NOMO-1 (cell line): ENCODE measurements around the gene PCDHGB1.
"Not testable (repeated sequence)": the region's sequence is repeated elsewhere in the genome, so short reads cannot be mapped to it uniquely, and the experiment has no call there.

ENCODE experiments used
- DNase-seq, 2 experiments: peaks; one replicate each; lab custom pipeline; 2025; ENCODE audit not compliant: unreplicated experiment in 2 of 2; lab: John Stamatoyannopoulos, UW

The PCDHGB1 gene

DNA sequence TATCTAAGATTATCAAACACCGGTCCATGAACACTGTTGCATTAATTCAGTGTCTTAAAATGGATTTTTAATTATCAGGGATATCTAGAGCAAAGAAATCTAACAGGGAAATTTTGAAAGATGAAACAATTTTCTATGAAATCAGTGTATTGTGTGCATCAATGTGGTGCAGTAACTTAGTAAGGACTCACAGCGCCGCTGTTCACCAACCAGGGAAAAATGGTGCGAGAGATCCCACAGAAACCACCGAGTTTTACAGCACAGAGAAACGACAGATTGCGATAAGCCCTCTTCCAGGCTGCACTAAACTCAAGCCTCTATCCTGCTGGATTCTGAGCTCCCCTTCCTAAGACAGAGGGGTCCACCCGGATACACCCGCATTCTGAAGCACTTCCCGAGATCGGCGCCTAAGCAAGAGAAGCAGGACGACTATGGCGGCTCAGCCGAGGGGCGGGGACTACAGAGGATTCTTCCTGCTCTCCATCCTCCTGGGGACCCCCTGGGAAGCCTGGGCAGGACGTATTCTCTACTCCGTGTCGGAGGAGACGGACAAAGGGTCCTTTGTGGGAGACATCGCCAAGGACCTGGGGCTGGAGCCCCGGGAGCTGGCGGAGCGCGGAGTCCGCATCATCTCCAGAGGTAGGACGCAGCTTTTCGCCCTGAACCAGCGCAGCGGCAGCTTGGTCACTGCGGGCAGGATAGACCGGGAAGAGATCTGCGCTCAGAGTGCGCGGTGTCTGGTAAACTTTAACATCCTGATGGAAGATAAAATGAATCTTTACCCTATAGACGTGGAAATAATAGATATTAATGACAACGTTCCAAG lies 32.8 kb downstream of the PCDHGB1 start, which contains the start of gene PCDHGA7:
TSS of gene PCDHGA7 (plus strand) at position 274 of the 826 bp plus-strand sequence. CDS start at position 432, 158 bp downstream.
- no peak for DNase-seq

DNA sequence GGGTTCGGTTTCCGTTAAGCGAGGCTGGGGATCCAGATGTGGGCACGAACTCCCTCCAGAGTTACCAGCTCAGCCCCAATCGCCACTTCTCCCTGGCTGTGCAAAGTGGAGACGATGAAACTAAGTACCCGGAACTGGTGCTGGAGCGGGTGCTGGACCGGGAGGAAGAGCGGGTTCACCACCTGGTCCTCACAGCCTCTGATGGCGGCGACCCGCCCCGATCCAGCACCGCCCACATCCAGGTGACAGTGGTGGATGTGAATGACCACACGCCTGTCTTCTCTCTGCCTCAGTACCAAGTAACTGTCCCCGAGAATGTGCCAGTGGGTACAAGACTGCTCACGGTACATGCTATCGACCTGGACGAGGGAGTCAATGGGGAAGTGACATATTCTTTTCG lies 33.4 kb downstream of the PCDHGB1 start:
- DNase-seq = no peak

DNA sequence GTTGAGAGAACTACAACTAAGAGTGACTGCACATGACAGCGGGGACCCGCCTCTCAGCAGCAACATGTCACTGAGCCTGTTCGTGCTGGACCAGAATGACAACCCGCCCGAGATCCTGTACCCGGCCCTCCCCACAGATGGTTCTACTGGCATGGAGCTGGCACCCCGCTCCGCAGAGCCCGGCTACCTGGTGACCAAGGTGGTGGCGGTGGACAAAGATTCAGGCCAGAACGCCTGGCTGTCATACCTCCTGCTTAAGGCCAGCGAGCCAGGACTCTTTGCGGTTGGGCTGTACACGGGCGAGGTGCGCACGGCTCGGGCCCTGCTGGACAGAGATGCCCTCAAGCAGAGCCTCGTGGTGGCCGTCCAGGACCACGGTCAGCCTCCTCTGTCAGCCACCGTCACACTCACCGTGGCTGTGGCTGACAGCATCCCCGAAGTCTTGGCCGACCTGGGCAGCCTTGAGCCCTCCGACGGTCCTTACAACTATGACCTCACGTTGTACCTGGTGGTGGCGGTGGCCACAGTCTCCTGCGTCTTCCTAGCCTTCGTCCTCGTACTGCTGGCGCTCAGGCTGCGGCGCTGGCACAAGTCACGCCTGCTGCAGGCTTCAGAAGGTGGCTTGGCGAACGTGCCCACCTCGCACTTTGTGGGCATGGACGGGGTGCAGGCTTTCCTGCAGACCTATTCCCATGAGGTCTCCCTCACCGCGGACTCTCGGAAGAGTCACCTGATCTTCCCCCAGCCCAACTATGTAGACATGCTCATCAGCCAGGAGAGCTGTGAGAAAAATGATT lies 34.8 kb downstream of the PCDHGB1 start:
- DNase-seq = no peak

DNA sequence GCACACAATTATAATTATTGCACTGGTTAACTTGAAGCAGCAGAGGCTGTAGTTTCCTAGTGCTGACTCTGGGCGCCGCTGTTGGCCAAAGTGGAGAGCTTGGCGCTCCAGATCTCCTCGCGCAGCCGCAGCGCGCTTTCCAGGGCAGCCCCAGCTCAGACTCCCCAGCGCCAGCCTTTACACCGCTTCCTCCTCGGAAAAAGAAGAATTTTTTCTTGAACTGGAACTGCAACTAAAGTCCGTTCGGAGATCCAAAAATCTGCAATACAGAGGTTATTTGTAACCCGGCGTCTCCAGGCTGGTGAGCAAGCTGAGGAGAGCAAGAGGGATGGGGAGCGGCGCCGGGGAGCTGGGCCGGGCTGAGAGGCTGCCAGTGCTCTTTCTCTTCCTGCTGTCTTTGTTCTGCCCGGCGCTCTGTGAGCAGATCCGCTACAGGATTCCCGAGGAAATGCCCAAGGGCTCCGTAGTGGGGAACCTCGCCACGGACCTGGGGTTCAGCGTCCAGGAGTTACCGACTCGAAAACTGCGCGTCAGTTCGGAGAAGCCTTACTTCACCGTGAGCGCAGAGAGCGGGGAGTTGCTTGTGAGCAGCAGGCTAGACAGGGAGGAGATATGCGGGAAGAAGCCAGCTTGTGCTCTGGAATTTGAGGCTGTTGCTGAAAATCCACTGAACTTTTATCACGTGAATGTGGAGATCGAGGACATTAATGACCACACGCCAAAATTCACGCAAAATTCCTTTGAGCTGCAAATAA lies 37.8 kb downstream of the PCDHGB1 start, which contains the start of gene PCDHGB4:
TSS of gene PCDHGB4 (plus strand) at position 142 of the 755 bp plus-strand sequence. CDS start at position 329, 187 bp downstream.
- not testable (repeated sequence) for DNase-seq

DNA sequence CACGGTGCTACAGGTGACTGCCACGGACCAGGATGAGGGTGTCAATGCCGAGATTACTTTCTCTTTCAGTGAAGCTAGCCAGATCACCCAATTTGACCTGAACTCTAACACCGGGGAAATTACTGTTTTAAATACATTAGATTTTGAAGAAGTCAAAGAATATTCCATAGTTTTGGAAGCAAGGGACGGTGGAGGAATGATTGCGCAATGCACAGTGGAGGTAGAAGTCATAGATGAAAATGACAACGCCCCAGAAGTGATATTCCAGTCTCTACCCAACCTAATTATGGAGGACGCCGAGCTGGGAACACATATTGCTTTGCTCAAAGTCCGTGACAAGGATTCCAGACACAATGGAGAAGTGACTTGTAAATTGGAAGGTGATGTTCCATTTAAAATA lies 38.8 kb downstream of the PCDHGB1 start:
- no peak for DNase-seq

DNA sequence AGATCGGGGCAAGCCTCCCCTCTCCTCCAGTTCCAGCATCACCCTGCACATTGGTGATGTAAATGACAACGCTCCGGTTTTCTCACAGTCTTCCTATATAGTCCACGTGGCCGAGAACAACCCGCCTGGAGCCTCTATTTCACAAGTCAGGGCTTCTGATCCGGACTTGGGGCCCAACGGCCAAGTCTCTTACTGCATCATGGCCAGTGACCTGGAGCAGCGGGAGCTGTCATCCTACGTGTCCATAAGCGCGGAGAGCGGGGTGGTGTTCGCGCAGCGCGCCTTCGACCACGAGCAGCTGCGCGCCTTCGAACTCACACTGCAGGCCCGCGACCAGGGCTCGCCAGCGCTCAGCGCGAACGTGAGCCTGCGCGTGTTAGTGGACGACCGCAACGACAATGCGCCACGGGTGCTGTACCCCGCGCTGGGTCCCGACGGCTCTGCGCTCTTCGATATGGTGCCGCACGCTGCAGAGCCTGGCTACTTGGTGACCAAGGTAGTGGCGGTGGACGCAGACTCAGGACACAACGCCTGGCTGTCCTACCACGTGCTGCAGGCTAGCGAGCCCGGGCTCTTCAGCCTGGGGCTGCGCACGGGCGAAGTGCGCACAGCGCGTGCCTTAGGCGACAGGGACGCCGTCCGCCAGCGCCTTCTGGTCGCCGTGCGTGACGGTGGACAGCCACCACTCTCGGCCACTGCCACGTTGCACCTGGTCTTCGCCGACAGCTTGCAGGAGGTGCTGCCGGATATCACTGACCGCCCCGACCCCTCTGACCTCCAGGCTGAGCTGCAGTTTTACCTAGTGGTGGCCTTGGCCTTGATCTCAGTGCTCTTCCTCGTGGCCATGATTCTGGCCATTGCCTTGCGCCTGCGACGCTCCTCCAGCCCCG lies 39.5 kb downstream of the PCDHGB1 start:
- no peak for DNase-seq

DNA sequence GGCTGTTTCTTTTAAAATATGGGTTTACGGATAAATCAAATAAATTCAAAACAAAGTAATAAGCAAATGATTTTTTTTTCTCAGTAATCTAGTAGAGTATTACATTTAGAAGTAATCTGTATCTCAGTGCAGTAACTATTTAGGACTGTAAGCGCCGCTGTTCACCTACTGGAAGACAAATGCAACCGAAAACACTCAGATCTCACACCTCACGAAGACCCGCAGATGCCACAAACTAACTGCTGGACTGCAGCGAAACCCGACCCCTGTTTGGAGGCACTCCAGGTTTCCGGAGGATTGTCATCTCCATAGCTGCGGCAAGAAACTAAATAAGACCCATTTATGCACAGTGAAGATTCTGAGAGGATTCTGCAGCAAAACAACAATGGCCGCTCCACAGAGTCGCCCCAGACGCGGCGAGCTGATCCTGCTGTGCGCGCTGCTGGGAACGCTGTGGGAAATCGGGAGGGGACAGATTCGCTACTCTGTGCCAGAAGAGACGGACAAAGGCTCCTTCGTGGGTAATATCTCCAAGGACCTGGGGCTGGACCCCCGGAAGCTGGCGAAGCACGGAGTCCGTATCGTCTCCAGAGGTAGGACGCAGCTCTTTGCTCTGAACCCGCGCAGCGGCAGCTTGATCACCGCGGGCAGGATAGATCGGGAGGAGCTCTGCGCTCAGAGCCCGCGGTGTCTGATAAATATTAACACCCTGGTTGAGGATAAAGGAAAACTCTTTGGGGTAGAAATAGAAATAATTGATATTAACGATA lies 42.7 kb downstream of the PCDHGB1 start, which contains the start of gene PCDHGA8:
TSS of gene PCDHGA8 (plus strand) at position 205 of the 770 bp plus-strand sequence. CDS start at position 386, 181 bp downstream.
- no peak for DNase-seq

DNA sequence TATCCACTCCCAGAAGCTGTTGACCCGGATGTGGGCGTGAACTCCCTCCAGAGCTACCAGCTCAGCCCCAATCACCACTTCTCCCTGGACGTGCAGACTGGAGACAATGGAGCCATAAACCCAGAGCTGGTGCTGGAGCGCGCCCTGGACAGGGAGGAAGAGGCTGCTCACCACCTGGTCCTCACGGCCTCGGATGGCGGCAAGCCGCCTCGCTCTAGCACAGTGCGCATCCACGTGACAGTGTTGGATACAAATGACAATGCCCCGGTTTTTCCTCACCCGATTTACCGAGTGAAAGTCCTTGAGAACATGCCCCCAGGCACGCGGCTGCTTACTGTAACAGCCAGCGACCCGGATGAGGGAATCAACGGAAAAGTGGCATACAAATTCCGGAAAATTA lies 43.4 kb downstream of the PCDHGB1 start:
- DNase-seq = no peak

DNA sequence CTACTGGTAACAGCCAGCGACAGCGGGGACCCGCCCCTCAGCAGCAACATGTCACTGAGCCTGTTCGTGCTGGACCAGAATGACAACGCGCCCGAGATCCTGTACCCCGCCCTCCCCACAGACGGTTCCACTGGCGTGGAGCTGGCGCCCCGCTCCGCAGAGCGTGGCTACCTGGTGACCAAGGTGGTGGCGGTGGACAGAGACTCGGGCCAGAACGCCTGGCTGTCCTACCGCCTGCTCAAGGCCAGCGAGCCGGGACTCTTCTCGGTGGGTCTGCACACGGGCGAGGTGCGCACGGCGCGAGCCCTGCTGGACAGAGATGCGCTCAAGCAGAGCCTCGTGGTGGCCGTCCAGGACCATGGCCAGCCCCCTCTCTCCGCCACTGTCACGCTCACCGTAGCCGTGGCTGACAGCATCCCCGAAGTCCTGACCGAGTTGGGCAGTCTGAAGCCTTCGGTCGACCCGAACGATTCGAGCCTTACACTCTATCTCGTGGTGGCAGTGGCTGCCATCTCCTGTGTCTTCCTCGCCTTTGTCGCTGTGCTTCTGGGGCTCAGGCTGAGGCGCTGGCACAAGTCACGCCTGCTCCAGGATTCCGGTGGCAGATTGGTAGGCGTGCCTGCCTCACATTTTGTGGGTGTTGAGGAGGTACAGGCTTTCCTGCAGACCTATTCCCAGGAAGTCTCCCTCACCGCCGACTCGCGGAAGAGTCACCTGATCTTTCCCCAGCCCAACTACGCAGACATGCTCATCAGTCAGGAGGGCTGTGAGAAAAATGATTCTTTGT lies 44.7 kb downstream of the PCDHGB1 start:
- DNase-seq = not testable (repeated sequence)

DNA sequence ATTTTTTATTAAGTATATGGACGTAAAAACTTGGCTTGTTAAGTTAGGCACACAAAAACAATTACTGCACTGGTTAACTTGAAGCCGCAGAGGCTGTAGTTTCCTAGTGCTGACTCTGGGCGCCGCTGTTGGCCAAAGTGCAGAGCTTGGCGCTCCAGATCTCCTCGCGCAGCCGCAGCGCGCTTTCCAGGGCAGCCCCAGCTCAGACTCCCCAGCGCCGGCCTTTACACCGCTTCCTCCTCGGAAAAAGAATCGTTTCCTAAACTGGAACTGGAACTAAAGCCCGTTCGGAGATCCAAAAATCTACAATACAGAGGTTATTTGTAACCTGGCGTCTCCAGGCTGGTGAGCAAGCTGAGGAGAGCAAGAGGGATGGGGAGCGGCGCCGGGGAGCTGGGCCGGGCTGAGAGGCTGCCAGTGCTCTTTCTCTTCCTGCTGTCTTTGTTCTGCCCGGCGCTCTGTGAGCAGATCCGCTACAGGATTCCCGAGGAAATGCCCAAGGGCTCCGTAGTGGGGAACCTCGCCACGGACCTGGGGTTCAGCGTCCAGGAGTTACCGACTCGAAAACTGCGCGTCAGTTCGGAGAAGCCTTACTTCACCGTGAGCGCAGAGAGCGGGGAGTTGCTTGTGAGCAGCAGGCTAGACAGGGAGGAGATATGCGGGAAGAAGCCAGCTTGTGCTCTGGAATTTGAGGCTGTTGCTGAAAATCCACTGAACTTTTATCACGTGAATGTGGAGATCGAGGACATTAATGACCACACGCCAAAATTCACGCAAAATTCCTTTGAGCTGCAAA lies 48.1 kb downstream of the PCDHGB1 start, which contains the start of gene PCDHGB5:
TSS of gene PCDHGB5 (plus strand) at position 192 of the 796 bp plus-strand sequence. CDS start at position 373, 181 bp downstream.
- DNase-seq = not testable (repeated sequence)

DNA sequence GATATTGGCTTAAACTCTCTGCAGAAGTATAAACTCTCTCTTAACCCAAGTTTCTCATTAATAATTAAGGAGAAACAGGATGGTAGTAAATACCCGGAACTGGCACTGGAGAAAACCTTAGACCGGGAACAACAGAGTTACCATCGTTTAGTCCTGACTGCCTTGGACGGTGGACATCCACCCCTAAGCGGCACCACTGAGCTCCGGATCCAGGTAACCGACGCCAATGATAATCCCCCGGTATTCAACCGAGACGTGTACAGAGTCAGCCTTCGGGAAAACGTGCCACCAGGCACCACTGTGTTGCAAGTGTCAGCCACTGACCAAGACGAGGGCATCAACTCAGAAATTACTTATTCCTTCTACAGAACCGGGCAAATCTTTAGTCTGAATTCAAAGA lies 48.7 kb downstream of the PCDHGB1 start:
- no peak for DNase-seq

DNA sequence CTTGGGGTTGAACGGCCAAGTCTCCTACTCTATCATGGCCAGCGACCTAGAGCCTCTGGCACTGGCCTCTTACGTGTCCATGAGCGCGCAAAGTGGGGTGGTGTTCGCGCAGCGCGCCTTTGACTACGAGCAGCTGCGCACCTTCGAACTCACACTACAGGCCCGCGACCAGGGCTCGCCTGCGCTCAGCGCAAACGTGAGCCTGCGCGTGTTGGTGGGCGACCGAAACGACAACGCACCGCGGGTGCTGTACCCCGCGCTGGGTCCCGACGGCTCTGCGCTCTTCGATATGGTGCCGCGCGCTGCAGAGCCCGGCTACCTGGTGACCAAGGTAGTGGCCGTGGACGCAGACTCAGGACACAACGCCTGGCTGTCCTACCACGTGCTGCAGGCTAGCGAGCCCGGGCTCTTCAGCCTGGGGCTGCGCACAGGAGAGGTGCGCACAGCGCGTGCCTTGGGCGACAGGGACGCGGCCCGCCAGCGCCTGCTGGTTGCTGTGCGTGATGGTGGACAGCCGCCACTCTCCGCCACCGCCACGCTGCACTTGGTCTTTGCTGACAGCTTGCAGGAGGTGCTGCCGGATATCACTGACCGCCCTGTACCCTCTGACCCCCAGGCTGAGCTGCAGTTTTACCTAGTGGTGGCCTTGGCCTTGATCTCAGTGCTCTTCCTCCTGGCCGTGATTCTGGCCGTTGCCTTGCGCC lies 49.8 kb downstream of the PCDHGB1 start:
- DNase-seq = no peak
